ENCODE data around the gene POLR1D.
"Not testable (repeated sequence)": the region's sequence is repeated elsewhere in the genome, so short reads cannot be mapped to it uniquely, and the experiment has no call there.

The POLR1D gene

GRCh38 chr13:27622881-27623280, 1.2 kb downstream of the POLR1D start:
- DNase-seq (ENCODE audit: low spot score) = no peak
- no peak for TF ChIP-seq CTCF (IDR thresholded peaks at IDR 0.05; ENCODE audit: extremely low read depth, missing control alignments)

- no peak for TF ChIP-seq CTCF (IDR thresholded peaks at IDR 0.05; ENCODE audit: extremely low read depth, missing control alignments)
- no peak for DNase-seq (ENCODE audit: low spot score)
Measured at GRCh38 chr13:27624071-27624470, 2.4 kb downstream of the POLR1D start.

- no peak for DNase-seq (ENCODE audit: low spot score)
- TF ChIP-seq CTCF (IDR thresholded peaks at IDR 0.05; ENCODE audit: extremely low read depth, missing control alignments) = no peak
Measured at GRCh38 chr13:27625839-27626238, 4.1 kb downstream of the POLR1D start.

GRCh38 chr13:27627380-27627779, 5.7 kb downstream of the POLR1D start:
- no peak for TF ChIP-seq CTCF (IDR thresholded peaks at IDR 0.05; ENCODE audit: extremely low read depth, missing control alignments)
- no peak for DNase-seq (ENCODE audit: low spot score)

- no peak for DNase-seq (ENCODE audit: low spot score)
- no peak for TF ChIP-seq CTCF (IDR thresholded peaks at IDR 0.05; ENCODE audit: extremely low read depth, missing control alignments)
Measured at GRCh38 chr13:27628081-27628480, 6.4 kb downstream of the POLR1D start.

- not testable (repeated sequence) for DNase-seq (ENCODE audit: low spot score)
Measured at GRCh38 chr13:27628766-27629165, 7.1 kb downstream of the POLR1D start.

GRCh38 chr13:27631156-27631555, 9.5 kb downstream of the POLR1D start:
- no peak for TF ChIP-seq CTCF (IDR thresholded peaks at IDR 0.05; ENCODE audit: extremely low read depth, missing control alignments)
- no peak for DNase-seq (ENCODE audit: low spot score)

GRCh38 chr13:27631665-27632064, 10.0 kb downstream of the POLR1D start:
- TF ChIP-seq CTCF (IDR thresholded peaks at IDR 0.05; ENCODE audit: extremely low read depth, missing control alignments) = no peak
- DNase-seq (ENCODE audit: low spot score) = no peak
